ENCODE measurements around the gene MAPK8IP2.
"Not testable (repeated sequence)": the region's sequence is repeated elsewhere in the genome, so short reads cannot be mapped to it uniquely, and the experiment has no call there.

MAPK8IP2 gene

GRCh38 chr22:50606946-50607658, 6.5 kb downstream of the MAPK8IP2 start:
- Histone ChIP-seq H3K9me2 (replicated peaks; ENCODE audit: insufficient read depth, low read length) (no peaks in the 10 kb centered on the region), H3K9me3 (ENCODE audit: insufficient read depth, low read length) (no peaks in the 10 kb centered on the region), H3K36me3 (ENCODE audit: low read length) (no peaks in the 10 kb centered on the region), H3K79me2 (ENCODE audit: insufficient read depth, low read length) (no peaks in the 10 kb centered on the region), H3K27me3 (ENCODE audit: low read length) (no peaks in the 10 kb centered on the region), H3F3A (ENCODE audit: insufficient read depth) (no peaks in the 10 kb centered on the region), H3K27ac (ENCODE audit: low read depth, low read length) (no peak overlapping the region), H3K9ac (ENCODE audit: low read length) (no peak overlapping the region), H2AFZ (ENCODE audit: low read depth, low read length, severe bottlenecking) (no peak overlapping the region), H3K4me2 (ENCODE audit: low read depth, low read length, poor library complexity, severe bottlenecking) (no peak overlapping the region), H3K4me3 (ENCODE audit: insufficient read depth, low read length, poor library complexity, severe bottlenecking) (no peak overlapping the region), H4K20me1 (ENCODE audit: low read depth, low read length) (no peaks in the 10 kb centered on the region)
- TF ChIP-seq CTCF (IDR thresholded peaks at IDR 0.05; ENCODE audit: insufficient read depth, low read length, poor library complexity, severe bottlenecking) (no peak), EZH2phosphoT487 (conservative IDR thresholded peaks at IDR 0.05; ENCODE audit: low read length) (no peak)

GRCh38 chr22:50607659-50608020, 7.0 kb downstream of the MAPK8IP2 start:
- Histone ChIP-seq H3K36me3 (ENCODE audit: low read length) (no peaks in the 10 kb centered on the region), H3F3A (ENCODE audit: insufficient read depth) (no peaks in the 10 kb centered on the region), H3K27me3 (ENCODE audit: low read length) (no peaks in the 10 kb centered on the region), H3K9ac (ENCODE audit: low read length) (no peak overlapping the region), H2AFZ (ENCODE audit: low read depth, low read length, severe bottlenecking) (no peak overlapping the region), H3K4me2 (ENCODE audit: low read depth, low read length, poor library complexity, severe bottlenecking) (no peak overlapping the region), H3K27ac (ENCODE audit: low read depth, low read length) (no peak overlapping the region), H3K79me2 (ENCODE audit: insufficient read depth, low read length) (no peaks in the 10 kb centered on the region), H3K4me3 (ENCODE audit: insufficient read depth, low read length, poor library complexity, severe bottlenecking) (no peak overlapping the region), H4K20me1 (ENCODE audit: low read depth, low read length) (no peaks in the 10 kb centered on the region), H3K9me2 (replicated peaks; ENCODE audit: insufficient read depth, low read length) (no peaks in the 10 kb centered on the region), H3K9me3 (ENCODE audit: insufficient read depth, low read length) (no peaks in the 10 kb centered on the region)
- TF ChIP-seq EZH2phosphoT487 (conservative IDR thresholded peaks at IDR 0.05; ENCODE audit: low read length), result no peak

- not testable (repeated sequence) for H3K27me3 ChIP-seq (ENCODE audit: low read length); H3K36me3 ChIP-seq (ENCODE audit: low read length)
Measured at GRCh38 chr22:50608058-50608840, 7.7 kb downstream of the MAPK8IP2 start.

GRCh38 chr22:50608996-50609395, 8.4 kb downstream of the MAPK8IP2 start:
- TF ChIP-seq CTCF (IDR thresholded peaks at IDR 0.05; ENCODE audit: insufficient read depth, low read length, poor library complexity, severe bottlenecking), result no peak
- no peak for TF ChIP-seq EZH2phosphoT487 (conservative IDR thresholded peaks at IDR 0.05; ENCODE audit: low read length)
- Histone ChIP-seq H3K4me3 (ENCODE audit: insufficient read depth, low read length, poor library complexity, severe bottlenecking) (no peak overlapping the region), H2AFZ (ENCODE audit: low read depth, low read length, severe bottlenecking) (no peak overlapping the region), H4K20me1 (ENCODE audit: low read depth, low read length) (no peaks in the 10 kb centered on the region), H3K79me2 (ENCODE audit: insufficient read depth, low read length) (no peaks in the 10 kb centered on the region), H3K9me2 (replicated peaks; ENCODE audit: insufficient read depth, low read length) (no peaks in the 10 kb centered on the region), H3K27me3 (ENCODE audit: low read length) (no peaks in the 10 kb centered on the region), H3K9me3 (ENCODE audit: insufficient read depth, low read length) (no peaks in the 10 kb centered on the region), H3K9ac (ENCODE audit: low read length) (no peak overlapping the region), H3K4me2 (ENCODE audit: low read depth, low read length, poor library complexity, severe bottlenecking) (no peak overlapping the region), H3F3A (ENCODE audit: insufficient read depth) (no peaks in the 10 kb centered on the region), H3K36me3 (ENCODE audit: low read length) (no peaks in the 10 kb centered on the region), H3K27ac (ENCODE audit: low read depth, low read length) (no peak overlapping the region)

More at GRCh38 chr22:50608058-50608840, 7.7 kb downstream of the MAPK8IP2 start:
- not testable (repeated sequence) for H3K9me3 ChIP-seq (ENCODE audit: insufficient read depth, low read length); H4K20me1 ChIP-seq (ENCODE audit: low read depth, low read length); H3K27ac ChIP-seq (ENCODE audit: low read depth, low read length); H3K4me3 ChIP-seq (ENCODE audit: insufficient read depth, low read length, poor library complexity, severe bottlenecking); H2AFZ ChIP-seq (ENCODE audit: low read depth, low read length, severe bottlenecking); H3K9ac ChIP-seq (ENCODE audit: low read length); H3K4me2 ChIP-seq (ENCODE audit: low read depth, low read length, poor library complexity, severe bottlenecking); H3F3A ChIP-seq (ENCODE audit: insufficient read depth); H3K79me2 ChIP-seq (ENCODE audit: insufficient read depth, low read length); H3K9me2 ChIP-seq (replicated peaks; ENCODE audit: insufficient read depth, low read length)
